HG02571 (cell line): Measurements from ENCODE around the gene PDYN.

Experiments
- ATAC-seq: cut with Tn5 transposase; IDR thresholded peaks from one replicate; pipeline ENCODE4 v1.9.1; 2021; ENCODE audit warnings: mild to moderate bottlenecking, moderate library complexity; ENCODE audit not compliant: unreplicated experiment

The PDYN gene

GRCh38 chr20:1952737-1953530 lies 40.9 kb downstream of the PDYN start:
- ATAC-seq, result peak; percentile 61

- no peak for ATAC-seq
These were observed 42.3 kb downstream of the PDYN start for GRCh38 chr20:1951436-1952115.

GRCh38 chr20:1950836-1951235 lies 43.0 kb downstream of the PDYN start:
- no peak for ATAC-seq

- ATAC-seq, result no peak
These were observed 44.3 kb downstream of the PDYN start for GRCh38 chr20:1949347-1950100.

- no peak for ATAC-seq
These were observed 46.4 kb downstream of the PDYN start for GRCh38 chr20:1947535-1947846.

GRCh38 chr20:1946762-1947534 lies 46.9 kb downstream of the PDYN start:
- no peak for ATAC-seq

GRCh38 chr20:1946442-1946761 lies 47.5 kb downstream of the PDYN start:
- no peak for ATAC-seq

- ATAC-seq, result no peak
These were observed 48.2 kb downstream of the PDYN start for GRCh38 chr20:1945660-1946059.

GRCh38 chr20:1945134-1945618 lies 48.7 kb downstream of the PDYN start:
- no peak for ATAC-seq

- ATAC-seq, result no peak
These were observed 49.3 kb downstream of the PDYN start for GRCh38 chr20:1944345-1945091.

GRCh38 chr20:1943275-1944002 lies 50.4 kb downstream of the PDYN start:
- no peak for ATAC-seq

- ATAC-seq, result no peak
These were observed 51.2 kb downstream of the PDYN start for GRCh38 chr20:1942486-1943274.

GRCh38 chr20:1942061-1942460 lies 51.8 kb downstream of the PDYN start:
- no peak for ATAC-seq

- no peak for ATAC-seq
These were observed 52.6 kb downstream of the PDYN start for GRCh38 chr20:1941226-1941625.

GRCh38 chr20:1940581-1940980 lies 53.3 kb downstream of the PDYN start:
- ATAC-seq, result no peak

GRCh38 chr20:1939270-1939595 lies 54.6 kb downstream of the PDYN start:
- no peak for ATAC-seq

GRCh38 chr20:1938464-1939269 lies 55.2 kb downstream of the PDYN start:
- ATAC-seq, result no peak

GRCh38 chr20:1937316-1937976 lies 56.4 kb downstream of the PDYN start:
- ATAC-seq, result no peak
